Activated CD8-positive, alpha-beta memory T cell treated with anti-CD3 and anti-CD28 coated beads, Interleukin-2, amount 50 U/mL, for 4 hours (primary cell): ENCODE measurements around the gene P2RY14.
"Not testable (repeated sequence)": the region's sequence is repeated elsewhere in the genome, so short reads cannot be mapped to it uniquely, and the experiment has no call there.

Source experiments
- DNase-seq: peaks from one replicate; pipeline ENCODE4 v3.0.0-alpha.2; 2020

Gene P2RY14

DNA sequence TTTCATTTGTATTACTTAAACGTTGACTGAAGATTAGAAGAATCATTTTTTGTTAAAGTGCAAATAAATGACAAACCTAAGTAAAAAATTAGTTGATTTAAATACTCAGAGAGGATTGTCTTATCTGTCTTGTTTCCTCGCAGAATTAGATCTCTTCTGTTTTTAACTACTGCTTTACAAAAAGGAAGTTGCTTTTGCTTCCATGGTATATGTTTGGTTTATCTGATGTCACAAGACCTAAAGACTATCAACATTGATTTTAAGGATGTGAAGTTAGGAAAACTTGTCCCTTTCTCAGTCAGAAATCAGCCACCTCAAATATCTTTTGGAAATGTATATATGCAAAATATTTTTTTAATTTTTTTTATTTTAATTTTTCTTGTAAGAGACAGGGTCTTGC lies 104.0 kb downstream of the P2RY14 start:
- DNase-seq = no peak

DNA sequence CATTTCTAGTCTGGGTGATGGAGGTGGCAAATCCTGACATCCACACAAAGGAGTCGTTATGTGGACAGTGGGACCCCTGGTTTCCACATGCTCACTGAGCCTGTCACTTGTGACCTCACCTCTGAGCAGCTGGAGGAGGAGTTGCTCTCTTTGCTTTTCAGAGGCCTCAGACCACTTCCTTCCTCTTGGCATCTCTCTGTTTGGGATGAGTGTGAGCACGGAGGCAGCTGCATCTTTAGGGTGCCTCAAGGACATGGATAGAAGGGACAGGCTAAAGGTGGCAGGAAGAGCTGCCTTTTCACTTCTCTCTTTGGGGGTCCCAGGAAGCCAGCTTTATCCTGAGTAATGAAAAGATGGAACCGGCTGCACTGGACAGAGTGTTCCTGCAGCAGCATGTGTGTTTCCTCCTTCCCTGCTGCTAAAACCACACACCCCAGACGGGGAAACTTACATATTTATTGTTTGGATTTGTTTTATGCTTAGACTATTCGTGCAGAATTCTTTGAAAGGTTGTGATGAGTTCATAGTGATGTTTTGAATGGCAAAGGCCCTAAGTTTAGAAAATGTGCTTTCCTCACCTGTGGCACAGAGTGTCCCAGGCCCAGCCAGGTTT lies 107.1 kb downstream of the P2RY14 start:
- DNase-seq = peak; percentile 18

DNA sequence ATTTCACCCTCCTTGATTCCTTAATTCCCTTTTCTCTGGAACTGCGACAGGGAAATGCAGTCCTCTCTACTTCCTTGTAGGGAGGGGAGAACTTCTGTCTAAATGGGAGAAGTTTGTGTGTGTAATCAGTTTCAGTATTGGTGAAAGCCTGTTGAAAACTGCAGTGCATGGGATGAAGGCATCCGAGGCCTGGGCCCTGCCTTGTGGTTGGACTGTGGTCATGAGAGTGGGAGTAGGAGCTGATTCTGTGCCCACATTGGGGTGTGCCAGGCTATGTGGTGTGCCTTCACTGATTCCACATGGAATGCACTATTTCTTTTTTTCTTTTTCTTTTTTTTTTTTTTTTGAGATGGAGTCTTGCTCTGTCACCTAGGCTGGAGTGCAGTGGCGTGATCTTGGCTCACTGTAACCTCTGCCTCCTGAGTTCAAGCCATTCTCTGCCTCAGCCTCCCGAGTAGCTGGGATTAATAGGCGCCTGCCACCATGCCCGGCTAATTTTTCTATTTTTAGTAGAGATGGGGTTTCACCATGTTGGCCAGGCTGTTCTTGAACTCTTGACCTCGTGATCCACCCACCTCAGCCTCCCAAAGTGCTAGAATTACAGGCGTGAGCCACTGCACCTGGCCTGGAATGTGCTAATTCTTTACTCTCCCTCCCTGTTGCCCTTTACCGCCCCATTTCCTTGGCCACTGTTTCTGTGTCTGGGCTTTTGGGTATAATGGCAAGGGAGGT lies 108.2 kb downstream of the P2RY14 start:
- not testable (repeated sequence) for DNase-seq

DNA sequence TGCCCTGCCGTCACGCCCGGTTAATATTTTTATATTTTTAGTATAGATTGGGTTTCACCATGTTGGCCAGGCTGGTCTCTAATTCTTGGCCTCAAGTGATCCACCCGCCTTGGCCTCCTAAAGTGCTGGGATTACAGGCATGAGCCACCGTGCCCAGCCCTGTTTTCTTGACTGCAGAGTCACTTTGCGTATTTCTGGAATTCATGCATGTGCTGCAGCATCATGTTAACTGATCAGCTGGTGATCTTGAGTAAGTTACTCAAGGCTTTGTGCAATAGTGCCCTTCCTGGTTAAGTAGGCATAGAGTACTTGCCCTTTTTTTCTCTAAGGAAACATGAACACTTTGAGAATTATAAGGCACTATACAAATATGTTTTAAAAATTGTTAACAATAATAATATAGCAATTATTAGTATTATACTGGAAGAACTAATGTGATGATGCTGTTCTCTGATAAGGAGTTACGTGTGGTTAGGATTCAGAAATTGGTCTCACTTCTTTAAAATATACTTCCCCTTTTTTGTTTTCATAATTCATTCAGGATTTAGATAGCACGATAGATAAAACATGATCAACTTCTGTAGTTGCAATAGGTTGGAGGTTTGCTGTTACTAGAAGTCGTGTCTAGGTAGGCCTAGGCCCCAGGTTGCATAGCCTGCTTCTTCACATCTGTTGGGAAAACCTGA lies 108.9 kb downstream of the P2RY14 start:
- no peak for DNase-seq

DNA sequence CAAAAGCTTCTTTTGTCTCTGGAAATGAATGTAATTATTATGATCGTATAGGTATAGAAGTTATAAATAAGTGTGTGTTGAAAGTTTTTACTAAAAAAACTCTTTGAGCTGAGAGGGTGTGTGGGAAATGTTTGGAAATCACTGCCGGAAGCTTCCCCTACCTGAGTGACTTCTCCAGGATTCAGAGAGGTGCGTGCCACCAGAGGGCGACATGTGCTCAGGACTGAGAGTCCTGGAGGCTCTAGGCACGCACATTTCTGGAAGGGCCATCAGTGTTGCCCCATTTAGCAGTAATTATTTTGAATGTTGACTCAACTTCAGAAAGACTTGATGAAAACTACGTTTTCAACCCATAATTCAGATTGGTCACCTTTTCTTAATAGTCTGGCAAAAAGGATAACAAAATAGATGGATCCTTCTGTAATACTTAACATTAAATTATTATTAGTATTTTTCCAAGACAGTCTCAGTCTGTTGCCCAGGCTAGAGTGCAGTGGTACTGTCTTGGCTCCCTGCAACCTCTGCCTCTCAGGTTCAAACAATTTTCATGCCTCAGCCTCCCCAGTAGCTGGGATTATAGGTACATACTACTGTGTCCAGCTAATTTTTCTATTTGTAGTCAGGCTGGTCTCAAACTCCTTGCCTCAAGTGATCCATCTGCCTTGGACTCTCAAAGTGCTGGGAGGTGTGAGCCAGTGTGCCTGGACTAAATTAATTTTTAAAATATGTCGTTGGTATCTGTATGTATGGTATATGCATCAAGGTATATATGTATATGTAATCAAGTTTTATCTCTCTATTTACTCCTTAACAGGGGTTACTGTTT lies 109.9 kb downstream of the P2RY14 start:
- DNase-seq = peak; percentile 87

DNA sequence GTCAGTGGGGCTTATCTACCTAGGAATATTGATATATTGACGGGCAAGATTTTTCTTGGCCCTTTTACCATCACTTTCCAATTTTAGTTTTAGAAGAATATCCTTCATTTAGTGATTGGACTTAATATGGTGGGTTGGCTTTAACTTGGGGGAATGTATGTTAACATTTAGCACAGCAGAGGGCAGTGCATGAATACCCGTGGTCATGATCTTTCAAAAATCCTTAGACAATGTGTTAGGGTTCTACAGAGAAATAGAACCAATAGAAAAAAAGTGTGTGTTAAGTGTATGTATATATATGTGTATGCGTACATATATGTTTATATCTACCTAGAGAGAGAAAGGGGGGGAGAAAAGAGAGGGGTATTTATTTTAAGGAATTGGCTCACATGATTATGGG lies 112.2 kb downstream of the P2RY14 start:
- no peak for DNase-seq

DNA sequence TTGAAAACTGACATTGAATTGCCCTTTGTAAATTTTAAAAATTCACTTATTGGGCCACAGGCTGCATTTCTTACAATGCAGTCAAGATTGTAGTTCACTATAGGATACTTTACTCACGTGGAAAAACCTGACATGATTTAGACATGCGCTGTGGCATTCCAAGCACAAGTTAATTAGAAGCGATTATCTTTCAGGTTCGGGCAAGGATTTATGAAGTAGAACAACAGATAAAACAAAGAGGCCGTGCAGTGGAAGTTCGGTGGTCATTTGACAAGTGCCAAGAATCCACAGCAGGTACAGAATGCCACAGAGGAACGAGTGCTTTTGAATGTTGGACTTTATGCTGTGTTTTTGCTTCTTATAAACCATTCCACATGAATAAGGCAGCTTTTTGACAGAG lies 113.1 kb downstream of the P2RY14 start:
- DNase-seq = no peak
